ENCODE results near the gene TCHH. TPM values are rescaled to one million over a fixed set of nuclear protein-coding genes. Genes with fewer than 3 reads are reported as not detected.

The TCHH gene
- total RNA-seq, 1 donor from 2014 or later, result 0.13 TPM

- no peak for DNase-seq (ENCODE audit: low spot score)
- intact Hi-C loops (cut with DNase I), result no loop called here
- no peak for ATAC-seq
These were observed 10.7 kb upstream of the TCHH start for GRCh38 chr1:152125834-152126443.

DNA sequence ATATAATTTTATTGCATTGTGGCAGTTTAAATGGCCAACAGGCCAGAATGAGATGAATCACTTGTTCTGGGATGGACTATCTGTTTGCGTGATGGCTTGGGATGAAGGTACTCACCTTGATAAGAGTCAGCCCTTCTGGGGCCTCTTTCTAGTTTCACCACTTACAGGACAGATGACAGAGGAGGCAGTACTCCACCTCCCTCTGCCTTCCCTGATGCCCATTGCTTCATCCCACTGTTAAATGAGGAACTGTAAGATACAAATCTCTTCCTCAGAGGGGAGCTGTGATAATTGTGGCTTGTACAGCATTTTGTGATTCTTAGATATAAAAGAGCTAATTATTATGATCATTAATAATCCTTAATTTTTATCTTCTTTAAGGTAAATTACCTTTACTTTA lies 3.7 kb upstream of the TCHH start:
- intact Hi-C loops (cut with DNase I), result no loop called here
- DNase-seq (ENCODE audit: low spot score) (no peak), ATAC-seq (no peak)

DNA sequence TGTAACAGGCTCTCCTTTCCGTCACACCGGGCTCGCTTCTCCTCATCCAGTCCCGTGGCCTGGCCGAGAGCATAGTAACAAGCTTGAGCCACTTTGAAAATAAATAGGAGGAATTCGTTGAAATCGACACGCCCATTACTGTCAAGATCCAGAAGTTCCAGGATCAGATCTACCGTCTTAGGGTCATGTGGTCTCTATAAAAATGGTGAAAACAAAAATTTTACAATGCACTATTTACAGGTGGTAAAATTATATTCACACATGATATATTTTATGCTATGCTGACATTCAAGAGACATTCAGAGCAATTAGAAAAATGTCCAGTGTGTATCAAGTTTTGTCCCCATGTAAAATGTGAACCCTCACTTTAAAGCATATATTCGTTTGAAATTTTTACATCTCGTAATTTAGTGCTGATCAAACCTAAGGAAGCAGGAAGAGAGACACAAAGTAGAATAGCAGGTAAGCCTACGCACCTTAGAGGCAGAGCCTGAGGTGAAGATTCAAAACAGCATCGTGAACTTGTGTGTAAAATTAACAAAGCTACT lies 2.3 kb downstream of the TCHH start:
- ATAC-seq (no peak), DNase-seq (ENCODE audit: low spot score) (no peak)
- intact Hi-C loops (cut with DNase I), result no loop called here

DNA sequence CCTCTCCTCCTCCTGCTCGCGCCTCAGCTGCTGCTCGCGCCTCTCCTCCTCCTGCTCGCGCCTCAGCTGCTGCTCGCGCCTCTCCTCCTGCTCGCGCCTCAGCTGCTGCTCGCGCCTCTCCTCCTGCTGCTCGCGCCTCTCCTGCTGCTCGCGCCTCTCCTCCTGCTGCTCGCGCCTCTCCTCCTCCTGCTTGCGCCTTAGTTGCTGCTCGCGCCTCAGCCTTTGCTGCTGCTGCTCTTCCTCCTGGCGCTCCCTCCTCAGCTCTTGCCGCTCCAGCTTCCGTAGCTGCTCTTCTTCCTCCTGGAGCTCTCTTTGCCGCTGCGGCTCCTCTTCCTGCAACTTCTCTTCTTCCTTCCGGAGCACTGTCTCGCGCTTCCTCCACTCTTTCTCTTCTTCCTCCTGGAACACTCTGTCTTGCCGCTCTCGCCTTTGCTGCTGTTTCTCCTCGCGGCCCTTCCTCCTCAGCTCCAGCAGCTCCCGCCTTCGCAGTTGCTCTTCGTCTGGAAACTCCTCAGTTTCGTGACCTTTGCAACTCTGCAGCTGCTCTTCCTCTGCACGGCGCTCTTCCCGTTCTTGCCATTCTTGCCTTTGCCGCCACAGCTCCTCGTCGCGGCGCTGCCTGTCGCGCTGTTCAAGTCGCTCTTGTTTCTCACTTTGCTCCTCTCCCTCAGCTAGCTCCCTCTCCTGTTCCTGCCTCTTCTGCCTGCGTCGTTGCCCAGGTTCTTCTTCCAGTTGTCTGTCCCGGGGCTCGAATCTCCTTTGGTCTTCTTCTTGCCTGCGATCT lies 3.0 kb downstream of the TCHH start:
- intact Hi-C loops (cut with DNase I), result no loop called here
- ATAC-seq (no peak), DNase-seq (ENCODE audit: low spot score) (no peak)

DNA sequence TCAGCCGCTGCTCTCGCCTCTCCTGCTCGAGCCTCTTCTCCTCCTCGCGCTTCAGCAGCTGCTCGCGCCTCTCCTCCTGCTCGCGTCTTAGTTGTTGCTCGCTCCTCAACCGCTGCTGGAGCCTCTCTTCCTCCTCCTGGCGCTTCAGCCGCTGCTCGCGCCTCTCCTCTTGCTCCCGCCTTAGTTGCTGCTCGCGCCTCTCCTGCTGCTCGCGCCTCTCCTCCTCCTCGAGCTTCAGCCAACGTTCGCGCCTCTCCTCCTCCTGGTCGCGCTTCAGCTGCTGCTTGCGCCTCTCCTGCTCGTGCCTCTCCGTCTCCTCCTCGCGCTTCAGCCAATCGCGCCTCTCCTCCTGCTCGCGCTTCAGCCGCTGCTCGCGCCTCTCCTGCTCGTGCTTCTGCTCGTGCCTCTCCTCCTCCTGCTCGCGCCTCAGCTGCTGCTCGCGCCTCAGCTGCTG lies 3.7 kb downstream of the TCHH start:
- peak; percentile 15 for ATAC-seq
- intact Hi-C loops (cut with DNase I), result no loop called here

DNA sequence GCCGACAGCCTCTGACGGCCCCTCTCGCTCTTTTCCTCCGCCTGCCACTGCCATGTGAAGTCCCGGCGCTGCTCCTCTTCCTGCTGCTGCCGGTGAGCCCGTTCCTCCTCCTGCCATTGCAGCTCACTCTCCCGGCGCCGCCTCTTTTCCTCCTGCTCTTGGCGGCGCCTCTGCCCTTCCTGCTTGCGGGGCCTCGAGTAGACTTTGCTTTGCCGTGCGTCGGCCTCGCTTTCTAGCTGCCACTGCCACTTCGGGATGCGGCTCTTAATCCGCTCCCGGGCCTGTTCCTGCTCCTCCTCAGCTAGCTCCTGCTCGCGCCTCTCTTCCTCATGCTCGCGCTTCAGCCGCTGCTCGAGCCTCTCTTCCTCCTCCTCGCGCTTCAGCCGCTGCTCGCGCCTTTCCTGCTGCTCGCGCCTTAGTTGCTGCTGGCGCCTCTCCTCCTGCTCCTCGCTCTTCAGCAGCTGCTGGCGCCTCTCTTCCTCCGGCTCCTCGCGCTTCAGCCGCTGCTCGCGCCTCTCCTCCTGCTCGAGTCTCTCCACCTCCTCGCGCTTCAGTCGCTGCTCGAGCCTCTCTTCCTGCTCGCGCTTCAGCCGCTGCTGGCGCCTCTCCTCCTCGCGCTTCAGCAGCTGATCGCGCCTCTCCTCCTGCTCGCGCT lies 4.3 kb downstream of the TCHH start:
- ATAC-seq (peak; percentile 45), DNase-seq (ENCODE audit: low spot score) (no peak)
- intact Hi-C loops (cut with DNase I), result no loop called here

More for the DNA sequence above, 3.7 kb downstream of the TCHH start:
- DNase-seq (ENCODE audit: low spot score), result no peak

GRCh38 chr1:152110365-152110859 lies 4.8 kb downstream of the TCHH start:
- ATAC-seq (peak; percentile 69), DNase-seq (ENCODE audit: low spot score) (no peak)
- intact Hi-C loops (cut with DNase I), result no loop called here

DNA sequence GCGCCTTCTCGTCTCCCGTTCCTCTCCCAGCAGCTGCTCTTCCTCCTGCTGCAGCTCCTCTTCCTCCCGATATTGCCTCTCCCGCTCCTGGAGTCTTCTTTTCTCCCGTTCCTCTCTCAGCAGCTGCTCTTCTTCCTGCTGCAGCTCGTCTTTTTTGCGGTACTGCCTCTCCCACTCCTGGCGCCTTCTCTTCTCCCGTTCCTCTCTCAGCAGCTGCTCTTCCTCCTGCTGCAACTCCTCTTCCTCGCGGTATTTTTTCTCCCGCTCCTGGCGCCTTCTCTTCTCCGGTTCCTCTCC lies 5.3 kb downstream of the TCHH start:
- intact Hi-C loops (cut with DNase I), result no loop called here
- ATAC-seq (no peak), DNase-seq (ENCODE audit: low spot score) (no peak)

GRCh38 chr1:152109231-152109997 lies 5.8 kb downstream of the TCHH start:
- DNase-seq (ENCODE audit: low spot score) (no peak), ATAC-seq (no peak)
- intact Hi-C loops (cut with DNase I), result no loop called here

GRCh38 chr1:152108882-152109222 lies 6.4 kb downstream of the TCHH start:
- DNase-seq (ENCODE audit: low spot score), result no peak
- intact Hi-C loops (cut with DNase I), result no loop called here

DNA sequence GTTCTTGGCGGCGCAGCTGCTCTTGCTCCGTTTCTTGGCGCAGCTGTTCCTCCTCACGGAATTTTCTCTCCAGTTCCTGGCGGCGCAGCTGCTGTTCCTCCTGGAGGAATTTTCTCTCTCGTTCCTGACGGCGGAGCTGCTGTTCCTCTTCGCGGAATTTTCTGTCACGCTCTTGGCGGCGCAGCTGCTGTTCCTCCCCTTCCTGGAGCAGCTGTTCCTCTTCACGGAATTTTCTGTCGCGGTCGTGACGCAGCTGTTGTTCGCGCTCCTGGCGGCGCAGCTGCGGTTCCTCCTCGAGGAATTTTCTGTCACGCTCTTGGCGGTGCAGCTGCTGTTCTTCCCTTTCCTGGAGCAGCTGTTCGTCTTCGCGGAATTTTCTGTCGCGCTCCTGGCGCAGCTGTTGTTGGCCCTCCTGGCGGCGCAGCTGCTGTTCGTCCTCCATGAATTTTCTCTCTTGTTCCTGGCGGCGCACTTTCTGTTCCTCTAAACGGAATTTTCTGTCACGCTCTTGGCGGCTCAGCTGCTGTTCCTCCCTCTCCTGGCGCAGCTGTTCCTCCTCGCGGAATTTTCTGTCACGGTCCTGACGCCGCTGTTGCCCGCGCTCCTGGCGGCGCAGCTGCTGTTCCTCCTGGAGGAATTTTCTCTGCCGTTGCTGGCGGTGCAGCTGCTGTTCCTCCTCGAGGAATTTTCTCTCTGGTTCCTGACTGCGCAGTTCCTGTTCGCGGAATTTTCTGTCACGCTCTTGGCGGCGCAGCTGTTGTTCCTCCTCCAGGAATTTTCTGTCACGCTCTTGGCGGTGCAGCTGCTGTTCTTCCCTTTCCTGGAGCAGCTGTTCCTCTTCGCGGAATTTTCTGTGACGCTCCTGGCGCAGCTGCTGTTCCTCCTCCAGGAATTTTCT lies 7.0 kb downstream of the TCHH start:
- DNase-seq (ENCODE audit: low spot score) (no peak), ATAC-seq (peak; percentile 30)
- intact Hi-C loops (cut with DNase I), result no loop called here

More at GRCh38 chr1:152108882-152109222, 6.4 kb downstream of the TCHH start:
- ATAC-seq, result no peak

GRCh38 chr1:152107031-152107983 lies 7.9 kb downstream of the TCHH start:
- ATAC-seq, result no peak
- intact Hi-C loops (cut with DNase I), result no loop called here
- no peak for DNase-seq (ENCODE audit: low spot score)

DNA sequence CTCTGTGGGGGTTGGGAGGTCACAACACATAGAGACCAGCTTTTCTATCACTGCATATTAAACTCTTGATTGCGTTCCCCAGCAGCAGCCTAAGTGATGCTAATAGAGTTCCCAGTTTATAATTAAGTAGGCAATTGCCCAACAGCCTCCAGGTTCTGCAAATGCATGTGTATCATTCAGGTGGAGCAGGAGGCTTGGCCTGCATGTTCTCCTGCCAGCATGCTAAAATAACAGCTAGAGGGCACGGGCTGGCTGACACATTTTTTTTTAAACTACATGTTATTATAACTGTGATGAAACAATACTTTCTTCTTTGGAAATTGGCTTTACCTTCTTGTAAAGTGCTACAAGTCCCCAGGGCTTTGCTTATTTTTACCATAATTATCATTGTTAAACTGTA lies 10.4 kb downstream of the TCHH start:
- ATAC-seq (no peak), DNase-seq (ENCODE audit: low spot score) (no peak)
- intact Hi-C loops (cut with DNase I), result no loop called here

- intact Hi-C loops (cut with DNase I), result no loop called here
- ATAC-seq (no peak), DNase-seq (ENCODE audit: low spot score) (no peak)
These were observed 18.3 kb downstream of the TCHH start for GRCh38 chr1:152096931-152097330.

DNA sequence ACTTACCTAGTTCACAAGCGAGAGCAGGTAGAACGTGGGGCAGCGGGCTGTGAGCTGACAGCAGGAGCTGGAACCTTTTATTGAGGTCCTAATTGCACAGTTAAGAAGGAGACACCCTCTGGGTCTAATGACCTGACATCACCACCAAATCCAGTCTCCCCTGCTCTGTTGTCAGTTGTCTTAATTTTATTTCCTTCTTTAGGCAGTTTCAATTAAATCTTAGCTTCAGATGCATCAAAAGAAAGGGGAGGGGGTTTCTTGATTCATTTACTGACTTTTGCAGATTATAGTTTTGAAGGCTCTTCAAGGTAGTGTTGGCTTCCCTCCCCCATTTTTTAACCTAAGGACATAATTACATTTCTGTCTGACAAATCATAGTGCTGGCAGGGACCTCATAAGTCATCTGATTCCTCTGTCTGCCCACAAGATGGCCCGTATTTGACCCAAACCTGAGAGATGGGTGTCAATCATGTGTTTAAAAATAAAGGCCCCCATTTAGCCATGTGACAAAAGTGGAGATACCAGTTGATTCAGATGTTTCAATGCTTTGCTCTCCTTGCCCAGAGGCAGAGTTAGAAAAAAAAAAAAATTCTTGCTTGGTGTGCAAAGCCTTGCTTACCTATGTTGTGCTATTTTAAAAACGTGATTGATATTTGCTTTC lies 26.1 kb downstream of the TCHH start, which contains the start of gene TCHHL1:
TCHHL1 (minus strand) TSS at position 51 of the 661 bp plus-strand sequence. CDS start 921 bp downstream, outside the sequence.
- intact Hi-C loops (cut with DNase I), result no loop called here
- DNase-seq (ENCODE audit: low spot score) (no peak), ATAC-seq (no peak)

- ATAC-seq (no peak), DNase-seq (ENCODE audit: low spot score) (no peak)
- intact Hi-C loops (cut with DNase I), result no loop called here
These were observed 28.5 kb downstream of the TCHH start for GRCh38 chr1:152086760-152087159.

- DNase-seq (ENCODE audit: low spot score), result no peak
- no peak for ATAC-seq
- intact Hi-C loops (cut with DNase I), result no loop called here
These were observed 30.4 kb downstream of the TCHH start for GRCh38 chr1:152084853-152085252.

Data from sciatic nerve (tissue), 2 donors.